Lower lobe of right lung (tissue), 2 donors: ENCODE results near the gene SLC1A2. TPM values are rescaled to one million over a fixed set of nuclear protein-coding genes. Genes with fewer than 3 reads are reported as not detected.

ENCODE experiments used
- ATAC-seq, 2 donors: fragments of 200-7000 bp; cut with Tn5 transposase; one replicate each; pipeline ENCODE4 v1.9.1; 2020 to 2022; ENCODE audit warnings: mild to moderate bottlenecking in 2 of 2, moderate library complexity in 2 of 2
- DNase-seq: peaks from one replicate; pipeline ENCODE4 v3.0.0-alpha.2; 2020
- H3K27ac ChIP-seq: fragments of 200-600 bp; one replicate; pipeline ENCODE4 v1.8.0; 2022
- H3K27me3 ChIP-seq: fragments of 200-600 bp; one replicate; pipeline ENCODE4 v1.8.0; 2022; ENCODE audit warnings: low read depth
- H3K36me3 ChIP-seq: fragments of 200-600 bp; one replicate; pipeline ENCODE4 v1.8.0; 2022; ENCODE audit warnings: mild to moderate bottlenecking
- H3K4me1 ChIP-seq: fragments of 200-600 bp; one replicate; pipeline ENCODE4 v1.8.0; 2022
- H3K4me3 ChIP-seq: fragments of 200-600 bp; one replicate; pipeline ENCODE4 v1.8.0; 2022; ENCODE audit warnings: mild to moderate bottlenecking
- H3K9me3 ChIP-seq: fragments of 200-600 bp; one replicate; pipeline ENCODE4 v1.8.0; 2022
- intact Hi-C: fragments of 100-400 bp; cut with DNase I; formaldehyde crosslinking; loops from one replicate; pipeline ENCODE4 v1.11.0; 2022
- total RNA-seq: library from RNA; stranded (reverse); fragmentation: NEBNext Ultra II Directional; extraction: Animal tissue kit (Norgen Biotek cat#: 25700); gene quantifications from one replicate; pipeline ENCODE4 v1.2.1, GENCODE V29; 2021
- TF ChIP-seq, protein P1 (sequence below): fragments of 200-600 bp; IDR thresholded peaks from one replicate; pipeline ENCODE4 v1.8.0; 2022; ENCODE audit warnings: antibody characterized with exemption, mild to moderate bottlenecking
- donor health status: DM: no; HTN: yes; CAD: no; lungs with severe emphysema.

Gene SLC1A2
- total RNA-seq, 1 donor from 2014 or later = 3.4 TPM

- peak overlapping the region; percentile 54 for H3K4me3 ChIP-seq
- H3K27ac ChIP-seq = no peak overlapping the region
- H3K4me1 ChIP-seq = peaks cover 19% of the 10 kb centered on the region
- peaks cover 49% of the 10 kb centered on the region for H3K27me3 ChIP-seq
- TF ChIP-seq, protein P1, sequence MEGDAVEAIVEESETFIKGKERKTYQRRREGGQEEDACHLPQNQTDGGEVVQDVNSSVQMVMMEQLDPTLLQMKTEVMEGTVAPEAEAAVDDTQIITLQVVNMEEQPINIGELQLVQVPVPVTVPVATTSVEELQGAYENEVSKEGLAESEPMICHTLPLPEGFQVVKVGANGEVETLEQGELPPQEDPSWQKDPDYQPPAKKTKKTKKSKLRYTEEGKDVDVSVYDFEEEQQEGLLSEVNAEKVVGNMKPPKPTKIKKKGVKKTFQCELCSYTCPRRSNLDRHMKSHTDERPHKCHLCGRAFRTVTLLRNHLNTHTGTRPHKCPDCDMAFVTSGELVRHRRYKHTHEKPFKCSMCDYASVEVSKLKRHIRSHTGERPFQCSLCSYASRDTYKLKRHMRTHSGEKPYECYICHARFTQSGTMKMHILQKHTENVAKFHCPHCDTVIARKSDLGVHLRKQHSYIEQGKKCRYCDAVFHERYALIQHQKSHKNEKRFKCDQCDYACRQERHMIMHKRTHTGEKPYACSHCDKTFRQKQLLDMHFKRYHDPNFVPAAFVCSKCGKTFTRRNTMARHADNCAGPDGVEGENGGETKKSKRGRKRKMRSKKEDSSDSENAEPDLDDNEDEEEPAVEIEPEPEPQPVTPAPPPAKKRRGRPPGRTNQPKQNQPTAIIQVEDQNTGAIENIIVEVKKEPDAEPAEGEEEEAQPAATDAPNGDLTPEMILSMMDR = no peak
- intact Hi-C loops = no loop called here
- peak in 1 of 2 donors; percentile 34 for ATAC-seq
- no peaks in the 10 kb centered on the region for H3K36me3 ChIP-seq
- H3K9me3 ChIP-seq = no peaks in the 10 kb centered on the region
- peak; percentile 55 for DNase-seq
Observed at GRCh38 chr11:35420371-35420770, 1.0 kb upstream of the SLC1A2 start.

- H3K9me3 ChIP-seq = no peaks in the 10 kb centered on the region
- intact Hi-C loops = no loop called here
- no peaks in the 10 kb centered on the region for H3K36me3 ChIP-seq
- DNase-seq (peak; percentile 43), ATAC-seq (peak; percentile 46 to 48)
- H3K4me1 ChIP-seq = peaks cover 19% of the 10 kb centered on the region
- H3K27me3 ChIP-seq = peaks cover 51% of the 10 kb centered on the region
- no peak overlapping the region for H3K27ac ChIP-seq
- TF ChIP-seq, protein P1 = no peak
- H3K4me3 ChIP-seq = peak overlapping the region; percentile 54
Observed at GRCh38 chr11:35419830-35420333, 524 bp upstream of the SLC1A2 start.

DNA sequence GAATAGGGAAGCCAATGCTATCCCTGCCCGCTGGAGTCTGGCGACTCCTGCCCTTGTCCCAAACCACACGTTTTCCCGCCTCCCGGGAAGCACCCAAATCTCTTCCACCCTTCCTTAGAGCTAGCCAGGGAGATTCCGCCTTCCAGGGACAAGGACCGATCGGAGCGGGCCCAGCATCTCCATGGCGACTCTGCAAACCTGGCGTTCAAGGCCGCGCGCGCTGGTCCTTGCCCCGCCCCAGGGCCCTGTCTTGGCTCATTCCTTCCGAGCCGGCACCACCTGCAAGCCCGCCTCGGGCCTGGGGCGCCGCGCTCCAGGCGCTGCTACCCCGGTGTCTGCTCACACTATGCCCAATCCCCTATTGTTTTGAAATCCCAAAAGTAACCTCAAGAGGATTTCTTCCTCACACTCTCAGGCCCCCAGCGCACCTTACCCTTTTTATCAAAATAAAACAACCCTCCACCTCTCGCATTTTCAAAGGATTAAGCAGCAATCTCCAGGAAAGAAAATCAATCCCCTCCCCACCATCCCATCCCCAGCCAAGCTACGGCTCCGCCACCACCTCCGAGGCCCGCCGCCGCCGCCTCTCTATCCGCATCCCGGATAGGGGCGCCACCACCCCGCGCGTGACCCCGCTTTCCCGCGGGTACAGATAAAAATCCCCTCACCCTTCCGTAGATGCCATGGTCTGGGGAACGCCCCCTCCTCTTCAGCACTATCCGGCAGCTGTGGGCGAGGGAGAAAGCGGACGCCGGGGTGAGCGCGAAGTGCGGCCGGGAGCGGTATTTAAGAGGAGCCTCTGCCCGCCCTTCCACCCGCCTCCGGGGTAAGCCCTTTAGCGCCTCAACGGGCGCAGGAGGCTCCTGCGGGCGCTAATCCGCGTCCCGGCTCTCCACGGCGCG lies 825 bp downstream of the SLC1A2 start:
- H3K4me3 ChIP-seq = peak overlapping the region; percentile 54
- TF ChIP-seq, protein P1 = no peak
- no peaks in the 10 kb centered on the region for H3K9me3 ChIP-seq
- H3K36me3 ChIP-seq = no peaks in the 10 kb centered on the region
- ATAC-seq = peak; percentile 66 to 72
- intact Hi-C loops = no loop called here
- H3K27ac ChIP-seq = no peak overlapping the region
- peaks cover 19% of the 10 kb centered on the region for H3K4me1 ChIP-seq
- H3K27me3 ChIP-seq = peaks cover 51% of the 10 kb centered on the region
- peak; percentile 50 for DNase-seq

DNA sequence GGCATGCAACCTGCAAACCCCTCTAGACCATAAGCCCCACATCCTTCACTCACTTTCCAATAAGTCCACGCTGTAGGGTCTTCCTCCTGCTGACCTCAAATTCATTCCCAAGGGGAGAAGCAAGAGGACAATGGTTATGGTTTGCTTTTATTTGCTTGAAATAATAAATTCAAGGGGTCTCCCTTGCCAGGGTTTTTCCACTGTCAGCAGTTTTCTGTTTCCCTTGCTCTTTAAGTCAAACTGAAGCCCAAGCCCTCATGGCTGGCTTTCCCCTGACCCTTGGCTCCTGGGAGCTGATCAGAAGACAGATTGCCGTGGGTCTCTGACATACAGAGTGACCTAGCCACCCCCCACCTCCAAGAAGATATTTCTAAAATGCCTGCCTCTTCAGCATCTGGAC lies 3.9 kb downstream of the SLC1A2 start:
- Histone ChIP-seq H3K4me3 (no peak overlapping the region), H3K9me3 (no peaks in the 10 kb centered on the region), H3K36me3 (no peaks in the 10 kb centered on the region), H3K4me1 (peaks cover 18% of the 10 kb centered on the region), H3K27me3 (peaks cover 46% of the 10 kb centered on the region), H3K27ac (no peak overlapping the region)
- TF ChIP-seq, protein P1 = no peak
- DNase-seq = no peak
- intact Hi-C loops = no loop called here
- no peak for ATAC-seq

DNA sequence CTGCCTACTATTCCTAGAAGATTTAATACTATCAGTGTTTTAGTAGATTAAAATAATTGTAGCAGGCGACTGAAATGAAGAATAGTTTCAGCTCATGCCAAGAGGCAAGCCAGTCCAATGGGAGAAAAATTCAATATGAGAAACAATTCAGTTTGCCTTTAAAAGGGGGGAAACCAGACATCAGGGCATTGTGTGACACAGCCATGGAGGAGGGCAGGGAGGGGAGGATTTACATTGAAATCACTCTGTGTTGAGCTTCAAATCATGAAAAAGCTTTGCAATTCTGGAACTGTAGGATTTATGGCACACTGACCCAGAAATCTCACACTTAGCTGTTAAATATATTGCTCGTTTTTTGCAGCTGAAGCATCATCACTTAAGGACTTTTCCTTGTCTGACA lies 4.6 kb downstream of the SLC1A2 start:
- no peak for DNase-seq
- ATAC-seq = no peak
- H3K36me3 ChIP-seq = no peaks in the 10 kb centered on the region
- no peak overlapping the region for H3K27ac ChIP-seq
- H3K27me3 ChIP-seq = peaks cover 39% of the 10 kb centered on the region
- peaks cover 11% of the 10 kb centered on the region for H3K4me1 ChIP-seq
- H3K9me3 ChIP-seq = no peaks in the 10 kb centered on the region
- TF ChIP-seq, protein P1 = no peak
- intact Hi-C loops = no loop called here
- H3K4me3 ChIP-seq = no peak overlapping the region
